KMS-11 (cell line): Measurements from ENCODE around the gene CLK3.

Source experiments
- H2AFZ ChIP-seq: fragments of 200-600 bp; sonication (generic); 2 replicates; pipeline ENCODE4 v1.6.1; 2016; ENCODE audit warnings: antibody characterized with exemption, mixed run types, low read depth
- H3K27ac ChIP-seq: fragments of 200-600 bp; sonication (generic); 2 replicates; pipeline ENCODE4 v1.6.1; 2016; ENCODE audit warnings: mild to moderate bottlenecking, mixed run types
- H3K27me3 ChIP-seq: fragments of 200-600 bp; sonication (generic); 2 replicates; pipeline ENCODE4 v1.6.1; 2017; ENCODE audit warnings: mild to moderate bottlenecking, low read depth, mixed run types, moderate library complexity; ENCODE audit not compliant: insufficient read depth
- H3K36me3 ChIP-seq: fragments of 200-600 bp; sonication (generic); 2 replicates; pipeline ENCODE4 v1.6.1; 2017; ENCODE audit warnings: mild to moderate bottlenecking, mixed run types; ENCODE audit not compliant: insufficient read depth
- H3K4me1 ChIP-seq: fragments of 200-600 bp; sonication (generic); 2 replicates; pipeline ENCODE4 v1.6.1; 2016; ENCODE audit warnings: mild to moderate bottlenecking, low read depth, mixed run types; ENCODE audit not compliant: poor library complexity, severe bottlenecking
- H3K4me2 ChIP-seq: fragments of 200-600 bp; sonication (generic); 2 replicates; pipeline ENCODE4 v1.7.0; 2016; ENCODE audit warnings: mild to moderate bottlenecking, mixed run types
- H3K4me3 ChIP-seq: fragments of 200-600 bp; sonication (generic); IDR thresholded peaks from 2 replicates; pipeline ENCODE4 v1.6.1; 2017; ENCODE audit warnings: low read depth, low read length, mixed read lengths; ENCODE audit not compliant: insufficient read depth
- H3K79me2 ChIP-seq: fragments of 200-600 bp; sonication (generic); 2 replicates; pipeline ENCODE4 v1.6.1; 2016; ENCODE audit warnings: low read depth, mixed run types; ENCODE audit not compliant: insufficient read depth
- H3K9ac ChIP-seq: fragments of 200-600 bp; sonication (generic); 2 replicates; pipeline ENCODE4 v1.6.1; 2016; ENCODE audit warnings: mild to moderate bottlenecking, mixed run types
- H4K20me1 ChIP-seq: fragments of 200-600 bp; sonication (generic); 2 replicates; pipeline ENCODE4 v1.6.1; 2016; ENCODE audit warnings: mild to moderate bottlenecking, mixed run types; ENCODE audit not compliant: insufficient read depth
- TF ChIP-seq, protein P1 (sequence below): fragments of 200-600 bp; sonication (generic); conservative IDR thresholded peaks from 2 replicates; pipeline ENCODE4 v1.6.1; 2017; ENCODE audit warnings: low read depth, mild to moderate bottlenecking, antibody characterized with exemption, low read length, moderate library complexity, mixed read lengths

CLK3 gene

DNA sequence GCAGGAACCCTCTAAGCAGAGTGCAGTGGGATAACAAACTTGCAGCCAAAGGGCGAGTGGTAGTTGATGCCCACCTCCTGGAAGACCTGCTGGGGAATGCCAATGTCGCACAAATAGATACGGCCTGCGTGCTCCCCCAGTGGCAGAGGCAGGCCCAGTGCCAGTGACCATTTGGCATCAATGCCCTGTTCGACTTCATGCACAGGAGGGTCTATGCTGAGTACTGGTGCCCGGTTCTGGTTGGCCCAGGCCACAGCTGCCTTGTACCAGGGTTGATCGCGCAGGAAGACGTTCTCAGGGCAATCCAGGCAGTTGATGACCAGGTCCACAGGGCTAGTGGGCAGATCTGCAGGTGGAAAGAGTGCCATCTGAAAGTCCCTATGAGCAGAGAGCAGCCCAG lies 17.0 kb downstream of the CLK3 start:
- H4K20me1 ChIP-seq = no peaks in the 10 kb centered on the region
- H3K4me1 ChIP-seq = peaks cover 4% of the 10 kb centered on the region
- no peak overlapping the region for H3K9ac ChIP-seq
- no peak overlapping the region for H2AFZ ChIP-seq
- no peak overlapping the region for H3K4me3 ChIP-seq
- TF ChIP-seq, protein P1, sequence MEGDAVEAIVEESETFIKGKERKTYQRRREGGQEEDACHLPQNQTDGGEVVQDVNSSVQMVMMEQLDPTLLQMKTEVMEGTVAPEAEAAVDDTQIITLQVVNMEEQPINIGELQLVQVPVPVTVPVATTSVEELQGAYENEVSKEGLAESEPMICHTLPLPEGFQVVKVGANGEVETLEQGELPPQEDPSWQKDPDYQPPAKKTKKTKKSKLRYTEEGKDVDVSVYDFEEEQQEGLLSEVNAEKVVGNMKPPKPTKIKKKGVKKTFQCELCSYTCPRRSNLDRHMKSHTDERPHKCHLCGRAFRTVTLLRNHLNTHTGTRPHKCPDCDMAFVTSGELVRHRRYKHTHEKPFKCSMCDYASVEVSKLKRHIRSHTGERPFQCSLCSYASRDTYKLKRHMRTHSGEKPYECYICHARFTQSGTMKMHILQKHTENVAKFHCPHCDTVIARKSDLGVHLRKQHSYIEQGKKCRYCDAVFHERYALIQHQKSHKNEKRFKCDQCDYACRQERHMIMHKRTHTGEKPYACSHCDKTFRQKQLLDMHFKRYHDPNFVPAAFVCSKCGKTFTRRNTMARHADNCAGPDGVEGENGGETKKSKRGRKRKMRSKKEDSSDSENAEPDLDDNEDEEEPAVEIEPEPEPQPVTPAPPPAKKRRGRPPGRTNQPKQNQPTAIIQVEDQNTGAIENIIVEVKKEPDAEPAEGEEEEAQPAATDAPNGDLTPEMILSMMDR = no peak
- H3K79me2 ChIP-seq = no peaks in the 10 kb centered on the region
- H3K36me3 ChIP-seq = peaks cover 1% of the 10 kb centered on the region; the same call in 1 of the 2 replicates
- H3K4me2 ChIP-seq = no peak overlapping the region
- no peak overlapping the region for H3K27ac ChIP-seq
- H3K27me3 ChIP-seq = no peaks in the 10 kb centered on the region

DNA sequence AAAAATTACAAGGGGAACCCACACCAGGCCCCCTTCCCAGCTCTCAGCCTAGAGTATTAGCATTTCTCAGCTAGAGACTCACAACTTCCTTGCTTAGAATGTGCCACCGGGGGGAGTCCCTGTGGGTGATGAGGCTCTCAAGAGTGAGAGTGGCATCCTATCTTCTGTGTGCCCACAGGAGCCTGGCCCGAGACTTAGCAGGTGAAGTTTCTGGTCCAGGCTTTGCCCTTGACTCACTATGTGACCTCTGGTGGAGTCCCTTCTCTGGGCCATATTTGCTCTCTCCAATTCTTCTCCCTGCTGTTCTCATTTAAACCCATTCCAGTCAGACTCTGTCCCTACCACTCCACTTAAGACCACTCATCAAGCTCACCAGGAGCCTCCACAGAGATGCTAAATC lies 18.1 kb downstream of the CLK3 start:
- Histone ChIP-seq H3K79me2 (no peaks in the 10 kb centered on the region), H3K4me2 (no peak overlapping the region), H2AFZ (no peak overlapping the region), H3K9ac (no peak overlapping the region), H3K4me3 (no peak overlapping the region), H3K27ac (no peak overlapping the region), H3K36me3 (no peaks in the 10 kb centered on the region), H3K4me1 (no peaks in the 10 kb centered on the region), H4K20me1 (no peaks in the 10 kb centered on the region), H3K27me3 (no peaks in the 10 kb centered on the region)
- TF ChIP-seq, protein P1 = no peak

DNA sequence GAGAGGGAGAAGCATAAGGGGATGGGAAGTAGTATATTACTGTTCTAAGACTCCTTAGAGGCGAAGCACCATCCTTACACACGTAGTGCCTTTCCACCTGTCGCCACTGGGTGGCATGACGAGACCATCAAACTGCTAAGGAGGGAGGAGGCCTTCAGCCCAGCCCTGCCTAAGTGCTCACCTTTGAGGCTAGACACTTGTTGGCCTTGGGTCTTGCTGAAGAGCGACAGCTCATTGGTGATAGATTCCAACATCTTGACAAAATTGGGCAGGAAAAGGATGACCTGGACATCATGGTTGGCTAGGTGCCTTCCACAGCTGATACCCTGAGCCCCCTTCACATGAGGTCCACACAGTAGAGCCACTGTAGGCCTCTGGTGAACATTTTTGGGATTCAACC lies 19.6 kb downstream of the CLK3 start:
- TF ChIP-seq, protein P1 = peak; percentile 94
- H3K36me3 ChIP-seq = no peaks in the 10 kb centered on the region

DNA sequence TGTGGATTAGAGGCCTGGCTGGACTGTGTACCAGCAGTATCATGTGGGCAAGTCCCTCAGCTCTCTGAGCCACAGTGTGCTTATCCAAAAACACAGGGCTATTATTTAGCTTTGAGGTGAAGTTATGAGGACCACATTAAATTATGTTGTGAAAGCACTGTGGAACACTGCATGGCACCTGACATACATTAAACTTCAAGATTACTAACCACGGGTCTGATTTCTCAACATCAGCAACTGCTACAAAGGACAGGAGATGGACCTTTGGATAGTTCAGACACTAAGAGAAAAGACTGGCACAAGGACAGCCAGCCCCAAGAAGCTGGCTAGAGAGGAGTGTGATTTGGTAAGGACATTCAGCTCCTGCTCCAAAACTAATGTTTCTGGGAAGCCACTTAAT lies 21.3 kb downstream of the CLK3 start:
- H2AFZ ChIP-seq = no peak overlapping the region
- H3K79me2 ChIP-seq = no peaks in the 10 kb centered on the region
- TF ChIP-seq, protein P1 = no peak
- H4K20me1 ChIP-seq = no peaks in the 10 kb centered on the region
- H3K27me3 ChIP-seq = no peaks in the 10 kb centered on the region
- no peak overlapping the region for H3K9ac ChIP-seq
- no peaks in the 10 kb centered on the region for H3K36me3 ChIP-seq
- H3K4me1 ChIP-seq = no peaks in the 10 kb centered on the region
- H3K27ac ChIP-seq = no peak overlapping the region
- H3K4me2 ChIP-seq = no peak overlapping the region
- no peak overlapping the region for H3K4me3 ChIP-seq

More for the DNA sequence above, 19.6 kb downstream of the CLK3 start:
- H2AFZ ChIP-seq = no peak overlapping the region
- no peaks in the 10 kb centered on the region for H3K27me3 ChIP-seq
- H4K20me1 ChIP-seq = no peaks in the 10 kb centered on the region
- H3K4me2 ChIP-seq = no peak overlapping the region
- no peaks in the 10 kb centered on the region for H3K4me1 ChIP-seq
- no peak overlapping the region for H3K27ac ChIP-seq
- no peak overlapping the region for H3K9ac ChIP-seq
- H3K4me3 ChIP-seq = no peak overlapping the region
- no peaks in the 10 kb centered on the region for H3K79me2 ChIP-seq
